ENCODE results near the gene SIT1.

GRCh38 chr9:35697486-35697885, 46.8 kb upstream of the SIT1 start:
- no peak for TF ChIP-seq SIN3A (IDR thresholded peaks at IDR 0.05; ENCODE audit: borderline replicate concordance, insufficient read depth, low read length)
- no peak for TF ChIP-seq REST (IDR thresholded peaks at IDR 0.05; ENCODE audit: insufficient read depth in 1 of 2, low read depth in 2 of 2, low read length in 2 of 2)
